SHP77 (cell line): ENCODE results near the gene ZBTB42.

Source experiments
- DNase-seq, 2 experiments: peaks; one replicate each; lab custom pipeline; 2025; lab: John Stamatoyannopoulos, UW

ZBTB42 gene

GRCh38 chr14:104800771-104801519 lies at the start of gene ZBTB42:
TSS of gene ZBTB42 (plus strand) at chr14:104801101. CDS start at chr14:104801198, 97 bp downstream.
- DNase-seq, result peak; percentile 30 to 39

GRCh38 chr14:104751539-104752422 lies 49.1 kb upstream of the ZBTB42 start:
- DNase-seq, result peak in 1 of 2 experiments; percentile 30

- no peak for DNase-seq
Measured at GRCh38 chr14:104752423-104752734, 48.5 kb upstream of the ZBTB42 start.

GRCh38 chr14:104752735-104753527 lies 48.0 kb upstream of the ZBTB42 start, which contains the start of gene SIVA1:
TSS of gene SIVA1 (plus strand) at chr14:104753147. CDS start at chr14:104753202, 55 bp downstream.
- DNase-seq, result peak; percentile 99 to 100

GRCh38 chr14:104753528-104754212 lies 47.2 kb upstream of the ZBTB42 start:
- no peak for DNase-seq

- no peak for DNase-seq
Measured at GRCh38 chr14:104754213-104754851, 46.6 kb upstream of the ZBTB42 start.

- DNase-seq, result no peak
Measured at GRCh38 chr14:104755621-104756020, 45.3 kb upstream of the ZBTB42 start.

- no peak for DNase-seq
Measured at GRCh38 chr14:104756477-104757237, 44.2 kb upstream of the ZBTB42 start.

GRCh38 chr14:104757238-104757585 lies 43.7 kb upstream of the ZBTB42 start:
- no peak for DNase-seq

GRCh38 chr14:104757681-104758392 lies 43.1 kb upstream of the ZBTB42 start:
- DNase-seq, result no peak

- no peak for DNase-seq
Measured at GRCh38 chr14:104758981-104759969, 41.6 kb upstream of the ZBTB42 start.

- no peak for DNase-seq
Measured at GRCh38 chr14:104765517-104765916, 35.4 kb upstream of the ZBTB42 start.

- DNase-seq, result no peak
Measured at GRCh38 chr14:104766256-104766862, 34.5 kb upstream of the ZBTB42 start.

GRCh38 chr14:104766863-104767633 lies 33.9 kb upstream of the ZBTB42 start:
- DNase-seq, result no peak

GRCh38 chr14:104767634-104767918 lies 33.3 kb upstream of the ZBTB42 start:
- no peak for DNase-seq

GRCh38 chr14:104768437-104769323 lies 32.2 kb upstream of the ZBTB42 start:
- DNase-seq, result peak; percentile 29 to 61
